ENCODE data around the gene HTT. TPM values are rescaled to one million over a fixed set of nuclear protein-coding genes. Genes with fewer than 3 reads are reported as not detected.
"Not testable (repeated sequence)": the region's sequence is repeated elsewhere in the genome, so short reads cannot be mapped to it uniquely, and the experiment has no call there.

The HTT gene
- total and polyA plus RNA-seq, 10 of the 15 experiments (the other 5 are each of a cell fraction or from before 2014, with no cell fraction given), result 3.3 to 113 (median 43.3) TPM

- FAIRE-seq (peak; percentile 52), DNase-seq (ENCODE audit: low read depth, low spot score) (no peak), ATAC-seq (peak; percentile 56)
- no TSS peak for BruUV-seq (replicated peaks)
- peaks cover 42% of the 10 kb centered on the region for H3K79me2 ChIP-seq (ENCODE audit: control insufficient read depth, insufficient read depth, low read length)
- no peak overlapping the region for H3K9ac ChIP-seq (ENCODE audit: control insufficient read depth, insufficient read depth, low read length)
- no peaks in the 10 kb centered on the region for H3K27me3 ChIP-seq (replicated peaks in 1 of 2; ENCODE audit: control insufficient read depth in 2 of 2, insufficient read depth in 2 of 2, low read length in 1 of 2)
- CTCF ChIA-PET, result no interaction called here
- H3K9me3 ChIP-seq (replicated peaks; ENCODE audit: control insufficient read depth, insufficient read depth, low read length), result no peaks in the 10 kb centered on the region
- H2AFZ ChIP-seq (ENCODE audit: control insufficient read depth, low read depth, low read length), result no peak overlapping the region
- no peak for TF ChIP-seq STAT1 (conservative IDR thresholded peaks at IDR 0.05)
- no peak for TF ChIP-seq KDM1A (IDR thresholded peaks at IDR 0.05; ENCODE audit: borderline replicate concordance)
- TF ChIP-seq RCOR1 (conservative IDR thresholded peaks at IDR 0.05; ENCODE audit: low read depth, low read length), result no peak
- TF ChIP-seq TAF1 (IDR thresholded peaks at IDR 0.05; ENCODE audit: borderline replicate concordance, low read depth, low read length), result no peak
- TF ChIP-seq ZNF207 (IDR thresholded peaks at IDR 0.05; ENCODE audit: borderline replicate concordance), result no peak
- no peak for TF ChIP-seq CUX1 (IDR thresholded peaks at IDR 0.05; ENCODE audit: insufficient replicate concordance, low read depth, low read length)
- TF ChIP-seq SMARCA5 (IDR thresholded peaks at IDR 0.05), result no peak
- no peak for TF ChIP-seq NFYB (IDR thresholded peaks at IDR 0.05; ENCODE audit: insufficient read depth, low read depth, low read length)
- TF ChIP-seq YY1 (IDR thresholded peaks at IDR 0.05; ENCODE audit: low read depth, low read length), result no peak
- no peak for TF ChIP-seq RAD21 (IDR thresholded peaks at IDR 0.05; ENCODE audit: insufficient read depth, low read depth, low read length)
- TF ChIP-seq SMC3 (IDR thresholded peaks at IDR 0.05; ENCODE audit: borderline replicate concordance, low read length), result no peak
- no peak for TF ChIP-seq MEF2B (IDR thresholded peaks at IDR 0.05; ENCODE audit: partially characterized antibody, poor library complexity, severe bottlenecking)
- TF ChIP-seq FOS (IDR thresholded peaks at IDR 0.05; ENCODE audit: borderline replicate concordance, extremely low read depth, insufficient read length), result no peak
- TF ChIP-seq ETV6 (conservative IDR thresholded peaks at IDR 0.05 in 1 of 2, IDR thresholded peaks at IDR 0.05 in 1 of 2; ENCODE audit: borderline replicate concordance in 1 of 2, low read depth in 1 of 2), result no peak
- no peak for TF ChIP-seq ESRRA (IDR thresholded peaks at IDR 0.05; ENCODE audit: low read length)
- H3K4me3 ChIP-seq, result no peak overlapping the region
- no peak overlapping the region for H3K27ac ChIP-seq (ENCODE audit: control insufficient read depth, insufficient read depth)
- intact Hi-C loops (cut with micrococcal nuclease; ENCODE audit: unreplicated experiment), result no loop called here
- SMC1A ChIA-PET (ENCODE audit: uncharacterized antibody, unreplicated experiment), result interaction anchor here (0.6 to 1.7 kb wide), 4 partner anchors 11 to 50 kb away, joined by 3 to 4 read pairs (median 4); no protein-coding TSS in a partner anchor
- peaks cover 6% of the 10 kb centered on the region for H3K4me1 ChIP-seq (ENCODE audit: control insufficient read depth, insufficient read depth, low read length)
- POLR2A ChIA-PET, result no interaction called here
- in situ Hi-C loops (cut with MboI), result no loop called here
- no peak overlapping the region; the same call in 1 of the 2 replicates for H3K4me2 ChIP-seq (ENCODE audit: control insufficient read depth, insufficient read depth)
- peaks cover 8 to 25% of the 10 kb centered on the region in 2 experiments for H3K36me3 ChIP-seq (ENCODE audit: control insufficient read depth in 2 of 2, insufficient read depth in 2 of 2, low read length in 1 of 2)
- RAD21 ChIA-PET (ENCODE audit: unreplicated experiment), result no interaction called here
- no peaks in the 10 kb centered on the region for H4K20me1 ChIP-seq (ENCODE audit: control insufficient read depth, insufficient read depth)
- WGBS (ENCODE audit: insufficient coverage, insufficient replicate concordance, low lambda C conversion rate, missing lambda C conversion rate), result 65% methylated on average over 5 of the region's 5 CpGs
Observed at GRCh38 chr4:3091464-3091863, 17.0 kb downstream of the HTT start.

- H3K79me2 ChIP-seq (ENCODE audit: control insufficient read depth, insufficient read depth, low read length), result peaks cover 31% of the 10 kb centered on the region
- BruUV-seq (replicated peaks); H3K4me2 ChIP-seq (ENCODE audit: control insufficient read depth, insufficient read depth); intact Hi-C loops (cut with micrococcal nuclease; ENCODE audit: unreplicated experiment); ATAC-seq; CTCF ChIA-PET; SMC1A ChIA-PET (ENCODE audit: uncharacterized antibody, unreplicated experiment); H3K4me3 ChIP-seq; H4K20me1 ChIP-seq (ENCODE audit: control insufficient read depth, insufficient read depth); FAIRE-seq; H2AFZ ChIP-seq (ENCODE audit: control insufficient read depth, low read depth, low read length); in situ Hi-C loops (cut with MboI); H3K9me3 ChIP-seq (replicated peaks; ENCODE audit: control insufficient read depth, insufficient read depth, low read length); H3K27me3 ChIP-seq (replicated peaks in 1 of 2; ENCODE audit: control insufficient read depth in 2 of 2, insufficient read depth in 2 of 2, low read length in 1 of 2); H3K27ac ChIP-seq (ENCODE audit: control insufficient read depth, insufficient read depth); DNase-seq (ENCODE audit: low read depth, low spot score); RAD21 ChIA-PET (ENCODE audit: unreplicated experiment); H3K4me1 ChIP-seq (ENCODE audit: control insufficient read depth, insufficient read depth, low read length); POLR2A ChIA-PET; H3K9ac ChIP-seq (ENCODE audit: control insufficient read depth, insufficient read depth, low read length): not testable (repeated sequence)
- peaks cover 7 to 12% of the 10 kb centered on the region in 2 experiments for H3K36me3 ChIP-seq (ENCODE audit: control insufficient read depth in 2 of 2, insufficient read depth in 2 of 2, low read length in 1 of 2)
- WGBS (ENCODE audit: insufficient coverage, insufficient replicate concordance, low lambda C conversion rate, missing lambda C conversion rate), result 100% methylated on average over 14 of the region's 28 CpGs
Observed at GRCh38 chr4:3094701-3095100, 20.2 kb downstream of the HTT start.

Data from GM12878 (cell line).